ENCODE measurements around the gene HSPBP1. TPM values are rescaled to one million over a fixed set of nuclear protein-coding genes. Genes with fewer than 3 reads are reported as not detected.

The HSPBP1 gene
- total RNA-seq, 1 experiment from 2014 or later, result 65.2 TPM

- no peak for TF ChIP-seq ZSCAN18 (CRISPR knock-in tag; IDR thresholded peaks at IDR 0.05)
- no peak for TF ChIP-seq ERG (CRISPR knock-in tag; IDR thresholded peaks at IDR 0.05)
- no peak for TF ChIP-seq NFE2L1 (CRISPR knock-in tag; IDR thresholded peaks at IDR 0.05)
- TF ChIP-seq ZNF138 (CRISPR knock-in tag; conservative IDR thresholded peaks at IDR 0.05), result no peak
- no peak for TF ChIP-seq ATF3 (CRISPR knock-in tag; conservative IDR thresholded peaks at IDR 0.05)
- TF ChIP-seq ZBTB21 (CRISPR knock-in tag; IDR thresholded peaks at IDR 0.05; ENCODE audit: borderline replicate concordance), result no peak
- no peak for TF ChIP-seq AFF4 (CRISPR knock-in tag; IDR thresholded peaks at IDR 0.05; ENCODE audit: borderline replicate concordance)
- TF ChIP-seq IRF1 (CRISPR knock-in tag; IDR thresholded peaks at IDR 0.05), result no peak
- 0 out of 2 replicates have a peak, but pooled peaks have one; percentile 20 for TF ChIP-seq AR (CRISPR knock-in tag; IDR thresholded peaks at IDR 0.05)
- TF ChIP-seq E2F1 (CRISPR knock-in tag; IDR thresholded peaks at IDR 0.05), result no peak; the same call in 1 of the 2 replicates
- no peak for TF ChIP-seq ZNF396 (CRISPR knock-in tag; IDR thresholded peaks at IDR 0.05; ENCODE audit: borderline replicate concordance)
- no peak for TF ChIP-seq RORB (CRISPR knock-in tag; IDR thresholded peaks at IDR 0.05)
- no peak for TF ChIP-seq IRF2 (CRISPR knock-in tag; IDR thresholded peaks at IDR 0.05; ENCODE audit: borderline replicate concordance, low read depth)
- TF ChIP-seq FOXP4 (CRISPR knock-in tag; IDR thresholded peaks at IDR 0.05), result peak; percentile 58; the same call in 1 of the 2 replicates
- no peak for TF ChIP-seq ATF6 (CRISPR knock-in tag; IDR thresholded peaks at IDR 0.05)
- no peak for TF ChIP-seq ESRRA (CRISPR knock-in tag; IDR thresholded peaks at IDR 0.05; ENCODE audit: borderline replicate concordance)
- TF ChIP-seq ARID4B (CRISPR knock-in tag; IDR thresholded peaks at IDR 0.05; ENCODE audit: borderline replicate concordance), result peak; percentile 76; the same call in 1 of the 2 replicates
Observed at GRCh38 chr19:55220525-55220924, 59.4 kb downstream of the HSPBP1 start (continued).
